ENCODE results near the gene SEC31B. TPM values are rescaled to one million over a fixed set of nuclear protein-coding genes. Genes with fewer than 3 reads are reported as not detected.

The SEC31B gene
- 10 to 100 TPM in 5 of 10 donors, 1 to 10 TPM in 5; 4.8 to 17.3 (median 10.2) TPM for polyA plus RNA-seq (ENCODE audit: insufficient read length in 10 of 10)
- long read RNA-seq, donor 1 = 0 reads
- long read RNA-seq, donor 2 = 0 reads
- long read RNA-seq, donor 3 = 0 reads
- long read RNA-seq, donor 4 = 0 reads
- long read RNA-seq, donor 5 = 0 reads
- long read RNA-seq, donor 6 = 0 reads
- long read RNA-seq, donor 7 = 0 reads
- long read RNA-seq, donor 8 = 0 reads
- long read RNA-seq, donor 9 = 0 reads

- DNase-seq = peak in 1 of 3 donors; percentile 62
Measured at GRCh38 chr10:100519311-100520051, at the start of gene SEC31B. Gene SEC31B (minus strand): TSS chr10:100519861. CDS start chr10:100516952, 2,909 bp downstream.

GRCh38 chr10:100568912-100569311 lies 49.3 kb upstream of the SEC31B start:
- no peak for DNase-seq

GRCh38 chr10:100567826-100568225 lies 48.2 kb upstream of the SEC31B start:
- DNase-seq = no peak

GRCh38 chr10:100567249-100567648 lies 47.6 kb upstream of the SEC31B start:
- no peak for DNase-seq

GRCh38 chr10:100566561-100566960 lies 46.9 kb upstream of the SEC31B start:
- no peak for DNase-seq

- DNase-seq = no peak
Measured at GRCh38 chr10:100565206-100565985, 45.7 kb upstream of the SEC31B start.

GRCh38 chr10:100562008-100562672 lies 42.5 kb upstream of the SEC31B start:
- peak; percentile 29 to 63 (median 49) for DNase-seq

GRCh38 chr10:100561005-100561404 lies 41.3 kb upstream of the SEC31B start:
- DNase-seq = no peak

GRCh38 chr10:100560248-100560647 lies 40.6 kb upstream of the SEC31B start:
- DNase-seq = no peak

- DNase-seq = no peak
Measured at GRCh38 chr10:100554902-100555301, 35.2 kb upstream of the SEC31B start.

GRCh38 chr10:100553929-100554328 lies 34.3 kb upstream of the SEC31B start:
- DNase-seq = no peak

- peak in 1 of 3 donors; percentile 40 for DNase-seq
Measured at GRCh38 chr10:100551738-100552137, 32.1 kb upstream of the SEC31B start.

GRCh38 chr10:100551196-100551595 lies 31.5 kb upstream of the SEC31B start:
- DNase-seq = no peak

- no peak for DNase-seq
Measured at GRCh38 chr10:100544950-100545349, 25.3 kb upstream of the SEC31B start.

GRCh38 chr10:100537475-100537874 lies 17.8 kb upstream of the SEC31B start:
- DNase-seq = no peak

GRCh38 chr10:100535715-100536353 lies 16.2 kb upstream of the SEC31B start, which contains the start of gene HIF1AN:
Gene HIF1AN (plus strand): TSS chr10:100535943. CDS start chr10:100535959, 16 bp downstream.
- peak; percentile 95 to 97 (median 96) for DNase-seq

- no peak for DNase-seq
Measured at GRCh38 chr10:100535338-100535714, 15.7 kb upstream of the SEC31B start.

GRCh38 chr10:100534726-100535125 lies 15.1 kb upstream of the SEC31B start:
- no peak for DNase-seq

- DNase-seq = no peak
Measured at GRCh38 chr10:100531761-100532160, 12.1 kb upstream of the SEC31B start.

GRCh38 chr10:100529475-100530298 lies 10.0 kb upstream of the SEC31B start, which contains the start of gene NDUFB8:
Gene NDUFB8 (minus strand): TSS chr10:100529871. CDS start chr10:100529851, 20 bp downstream.
- DNase-seq = peak; percentile 86 to 96 (median 92)

All from muscle of back (tissue), 13 donors.